MCF 10A (cell line): ENCODE data around the gene FURIN. TPM values are rescaled to one million over a fixed set of nuclear protein-coding genes. Genes with fewer than 3 reads are reported as not detected.

Experiments used
- BruUV-seq: library from RNA; stranded (reverse); fragments of 400-500 nt; replicated peaks from 2 replicates; lab custom pipeline; 2021; lab: Mats Ljungman, UMichigan
- CTCF ChIA-PET: fragments of 300-600 bp; sonication (Branson Sonifier 250); formaldehyde crosslinking; extraction: SDS; loops from one replicate; lab custom pipeline; 2021; ENCODE audit warnings: antibody characterized with exemption, inconsistent platforms; lab: Yijun Ruan, JAX
- POLR2A ChIA-PET: fragments of 300-600, 350-650 bp; sonication (Branson Sonifier 250); formaldehyde crosslinking; extraction: SDS; loops from one replicate; lab custom pipeline; 2020; ENCODE audit warnings: antibody characterized with exemption, inconsistent platforms; lab: Yijun Ruan, JAX
- DNase-seq: peaks from one replicate; pipeline ENCODE4 v3.0.0-alpha.2; 2018; ENCODE audit not compliant: unreplicated experiment
- H3K27ac Mint-ChIP-seq: one replicate; pipeline ENCODE4 v1.8.0; 2022; ENCODE audit warnings: mild to moderate bottlenecking, low read depth, mixed read lengths; ENCODE audit not compliant: unreplicated experiment
- H3K27me3 Mint-ChIP-seq: one replicate; pipeline ENCODE4 v1.8.0; 2022; ENCODE audit warnings: mixed read lengths; ENCODE audit not compliant: insufficient read depth, unreplicated experiment
- H3K36me3 Mint-ChIP-seq: one replicate; pipeline ENCODE4 v1.8.0; 2022; ENCODE audit warnings: mild to moderate bottlenecking, moderate library complexity, mixed read lengths; ENCODE audit not compliant: insufficient read depth, unreplicated experiment
- H3K4me1 Mint-ChIP-seq: one replicate; pipeline ENCODE4 v1.8.0; 2022; ENCODE audit warnings: mixed read lengths; ENCODE audit not compliant: insufficient read depth, unreplicated experiment
- H3K4me3 Mint-ChIP-seq: one replicate; pipeline ENCODE4 v1.8.0; 2022; ENCODE audit warnings: mild to moderate bottlenecking, moderate library complexity, mixed read lengths; ENCODE audit not compliant: unreplicated experiment
- H3K9me3 Mint-ChIP-seq: one replicate; pipeline ENCODE4 v1.8.0; 2022; ENCODE audit warnings: mixed read lengths; ENCODE audit not compliant: unreplicated experiment
- CTCF ChIP-seq: fragments of 200-600 bp; IDR thresholded peaks from one replicate; pipeline ENCODE4 v1.8.0; 2022; ENCODE audit warnings: antibody characterized with exemption, mild to moderate bottlenecking; ENCODE audit not compliant: unreplicated experiment
- intact Hi-C: fragments of 100-400 bp; cut with micrococcal nuclease; formaldehyde crosslinking; loops from 2 replicates; pipeline ENCODE4 v1.14.1; 2022
- total RNA-seq: library from RNA; stranded (reverse); gene quantifications from 2 replicates; pipeline ENCODE4 v1.2.3, GENCODE V29; 2022

Gene FURIN
- total RNA-seq, 1 experiment from 2014 or later, result 48.8 TPM

GRCh38 chr15:90851940-90852339 lies 16.4 kb upstream of the FURIN start:
- no peak overlapping the region for H3K27ac Mint-ChIP-seq
- peaks cover 6% of the 10 kb centered on the region for H3K4me1 Mint-ChIP-seq
- H3K4me3 Mint-ChIP-seq, result no peak overlapping the region
- H3K9me3 Mint-ChIP-seq, result no peaks in the 10 kb centered on the region
- H3K27me3 Mint-ChIP-seq, result no peaks in the 10 kb centered on the region
- BruUV-seq, result no TSS peak
- intact Hi-C loops, result no loop called here
- H3K36me3 Mint-ChIP-seq, result no peaks in the 10 kb centered on the region
- CTCF ChIA-PET, result no interaction called here
- no peak for DNase-seq
- POLR2A ChIA-PET, result no interaction called here
- TF ChIP-seq CTCF, result no peak

- Mint-ChIP-seq H3K36me3 (no peaks in the 10 kb centered on the region), H3K27ac (no peak overlapping the region), H3K27me3 (no peaks in the 10 kb centered on the region), H3K9me3 (no peaks in the 10 kb centered on the region), H3K4me1 (peaks cover 6% of the 10 kb centered on the region), H3K4me3 (no peak overlapping the region)
- TF ChIP-seq CTCF, result no peak
- intact Hi-C loops, result no loop called here
- ChIA-PET CTCF (interaction anchor here (0.6 kb wide), 1 partner anchor 14 kb away, joined by 3 read pairs; no protein-coding TSS in a partner anchor), POLR2A (no interaction called here)
- no TSS peak for BruUV-seq
- no peak for DNase-seq
These were observed 13.2 kb upstream of the FURIN start for GRCh38 chr15:90855139-90855538.

GRCh38 chr15:90857337-90857736 lies 11.1 kb upstream of the FURIN start:
- H3K36me3 Mint-ChIP-seq, result no peaks in the 10 kb centered on the region
- ChIA-PET POLR2A (no interaction called here), CTCF (interaction anchor here (1.0 kb wide), 1 partner anchor 157 kb away, joined by 3 read pairs; no protein-coding TSS in a partner anchor)
- H3K27me3 Mint-ChIP-seq, result no peaks in the 10 kb centered on the region
- H3K4me1 Mint-ChIP-seq, result peaks cover 6% of the 10 kb centered on the region
- DNase-seq, result no peak
- H3K9me3 Mint-ChIP-seq, result no peaks in the 10 kb centered on the region
- TF ChIP-seq CTCF, result no peak
- intact Hi-C loops, result no loop called here
- no peak overlapping the region for H3K4me3 Mint-ChIP-seq
- H3K27ac Mint-ChIP-seq, result no peak overlapping the region
- no TSS peak for BruUV-seq

- ChIA-PET POLR2A (interaction anchor here (1.0 kb wide), 1 partner anchor 12 kb away, joined by 3 read pairs; no protein-coding TSS in a partner anchor), CTCF (interaction anchor here (1.0 kb wide), 1 partner anchor 158 kb away, joined by 3 read pairs; no protein-coding TSS in a partner anchor)
- no TSS peak for BruUV-seq
- no peak overlapping the region for H3K4me3 Mint-ChIP-seq
- no peak overlapping the region for H3K27ac Mint-ChIP-seq
- H3K27me3 Mint-ChIP-seq, result no peaks in the 10 kb centered on the region
- no peaks in the 10 kb centered on the region for H3K36me3 Mint-ChIP-seq
- intact Hi-C loops, result no loop called here
- DNase-seq, result no peak
- TF ChIP-seq CTCF, result no peak
- H3K9me3 Mint-ChIP-seq, result no peaks in the 10 kb centered on the region
- peaks cover 6% of the 10 kb centered on the region for H3K4me1 Mint-ChIP-seq
These were observed 10.4 kb upstream of the FURIN start for GRCh38 chr15:90857883-90858443.
